Measurements from ENCODE around the gene SOX8. TPM values are rescaled to one million over a fixed set of nuclear protein-coding genes. Genes with fewer than 3 reads are reported as not detected.

The SOX8 gene
- total RNA-seq, 1 experiment from 2014 or later: not detected

- H3K27me3 Mint-ChIP-seq (ENCODE audit: insufficient read depth, unreplicated experiment): peaks cover 40% of the 10 kb centered on the region
- H3K4me3 Mint-ChIP-seq (ENCODE audit: unreplicated experiment): no peak overlapping the region
- H3K36me3 Mint-ChIP-seq (ENCODE audit: insufficient read depth, unreplicated experiment): peaks cover 6% of the 10 kb centered on the region
- CTCF ChIA-PET: interaction anchor here (1.0 kb wide), 1 partner anchor 42 kb away, joined by 3 read pairs; no protein-coding TSS in a partner anchor
- H3K9me3 Mint-ChIP-seq (ENCODE audit: unreplicated experiment): no peaks in the 10 kb centered on the region
- BruUV-seq (replicated peaks): no TSS peak
- DNase-seq (ENCODE audit: unreplicated experiment): no peak
- no peak overlapping the region for H3K27ac Mint-ChIP-seq (ENCODE audit: low read depth, unreplicated experiment)
- POLR2A ChIA-PET: no interaction called here
- peaks cover 1% of the 10 kb centered on the region for H3K4me1 Mint-ChIP-seq (ENCODE audit: insufficient read depth, unreplicated experiment)
- intact Hi-C loops (cut with micrococcal nuclease): no loop called here
- TF ChIP-seq CTCF (IDR thresholded peaks at IDR 0.05; ENCODE audit: unreplicated experiment): no peak
Measured at GRCh38 chr16:1013593-1013900, 32.0 kb downstream of the SOX8 start.

GRCh38 chr16:1014221-1014620 is 32.7 kb downstream of the SOX8 start:
- no TSS peak for BruUV-seq (replicated peaks)
- H3K4me3 Mint-ChIP-seq (ENCODE audit: unreplicated experiment): no peak overlapping the region
- H3K27me3 Mint-ChIP-seq (ENCODE audit: insufficient read depth, unreplicated experiment): peaks cover 40% of the 10 kb centered on the region
- DNase-seq (ENCODE audit: unreplicated experiment): no peak
- no peaks in the 10 kb centered on the region for H3K36me3 Mint-ChIP-seq (ENCODE audit: insufficient read depth, unreplicated experiment)
- ChIA-PET POLR2A (no interaction called here), CTCF (no interaction called here)
- no peaks in the 10 kb centered on the region for H3K9me3 Mint-ChIP-seq (ENCODE audit: unreplicated experiment)
- TF ChIP-seq CTCF (IDR thresholded peaks at IDR 0.05; ENCODE audit: unreplicated experiment): no peak
- no peak overlapping the region for H3K27ac Mint-ChIP-seq (ENCODE audit: low read depth, unreplicated experiment)
- intact Hi-C loops (cut with micrococcal nuclease): no loop called here
- peaks cover 7% of the 10 kb centered on the region for H3K4me1 Mint-ChIP-seq (ENCODE audit: insufficient read depth, unreplicated experiment)

- Mint-ChIP-seq H3K4me1 (ENCODE audit: insufficient read depth, unreplicated experiment) (peaks cover 7% of the 10 kb centered on the region), H3K27ac (ENCODE audit: low read depth, unreplicated experiment) (no peak overlapping the region)
Measured at GRCh38 chr16:1014771-1015495, 33.4 kb downstream of the SOX8 start.

More at GRCh38 chr16:1014771-1015495, 33.4 kb downstream of the SOX8 start:
- BruUV-seq (replicated peaks): no TSS peak
- no peak for TF ChIP-seq CTCF (IDR thresholded peaks at IDR 0.05; ENCODE audit: unreplicated experiment)
- H3K27me3 Mint-ChIP-seq (ENCODE audit: insufficient read depth, unreplicated experiment): peaks cover 38% of the 10 kb centered on the region
- no peak overlapping the region for H3K4me3 Mint-ChIP-seq (ENCODE audit: unreplicated experiment)
- DNase-seq (ENCODE audit: unreplicated experiment): no peak
- intact Hi-C loops (cut with micrococcal nuclease): no loop called here
- ChIA-PET POLR2A (no interaction called here), CTCF (no interaction called here)
- H3K36me3 Mint-ChIP-seq (ENCODE audit: insufficient read depth, unreplicated experiment): no peaks in the 10 kb centered on the region
- no peaks in the 10 kb centered on the region for H3K9me3 Mint-ChIP-seq (ENCODE audit: unreplicated experiment)

Data from MCF 10A (cell line).